SK-N-SH (cell line): ENCODE results near the gene ANKRD62. TPM values are rescaled to one million over a fixed set of nuclear protein-coding genes. Genes with fewer than 3 reads are reported as not detected.

Experiments used
- CTCF ChIA-PET: fragments of 300-600, 350-600 bp; formaldehyde crosslinking; extraction: SDS; loops from one replicate; lab custom pipeline; 2021; lab: Yijun Ruan, JAX
- POLR2A ChIA-PET: fragments of 350-600 bp; sonication (Branson Sonifier 250); formaldehyde crosslinking; extraction: SDS; loops from one replicate; lab custom pipeline; 2020; ENCODE audit warnings: antibody characterized with exemption, inconsistent platforms; lab: Yijun Ruan, JAX
- DNase-seq: peaks from one replicate; pipeline ENCODE4 v3.0.0; 2012
- H2AFZ ChIP-seq: fragments of 200-600 bp; sonication (generic); 2 replicates; pipeline ENCODE4 v1.8.1; 2016; ENCODE audit warnings: antibody characterized with exemption, mild to moderate bottlenecking, low read depth
- H3F3A ChIP-seq: fragments of 200-600 bp; sonication (generic); replicated peaks from 2 replicates; pipeline ENCODE3; 2016; ENCODE audit warnings: antibody characterized with exemption, mild to moderate bottlenecking; ENCODE audit not compliant: insufficient read depth
- H3K27ac ChIP-seq, 2 experiments: fragments of 200-500 bp in 1 of 2; fragments of 200-600 bp in 1 of 2; sonication (Bioruptor generic) in 1 of 2; sonication (generic), shearing (Covaris generic) in 1 of 2; 2 replicates each; pipeline versions ENCODE4 v1.5.1 to v1.6.1; 2014 to 2016; ENCODE audit warnings: low read depth in 2 of 2, inconsistent platforms in 1 of 2, low read length in 1 of 2, mild to moderate bottlenecking in 1 of 2, mixed read lengths in 1 of 2
- H3K27me3 ChIP-seq: fragments of 200-600 bp; sonication (generic), shearing (Covaris generic); 2 replicates; pipeline ENCODE4 v1.6.1; 2016; ENCODE audit warnings: mixed run types; ENCODE audit not compliant: insufficient read depth
- H3K36me3 ChIP-seq, 2 experiments: fragments of 200-500 bp in 1 of 2; fragments of 200-600 bp in 1 of 2; sonication (Bioruptor generic) in 1 of 2; sonication (generic) in 1 of 2; replicated peaks in 1 of 2; 2 replicates each; pipeline versions ENCODE3 to v1.5.1; 2014 to 2016; ENCODE audit warnings: low read length in 1 of 2, mild to moderate bottlenecking in 1 of 2; ENCODE audit not compliant: insufficient read depth in 2 of 2, control insufficient read depth in 1 of 2
- H3K4me1 ChIP-seq, 2 experiments: fragments of 200-500 bp in 1 of 2; fragments of 200-600 bp in 1 of 2; sonication (Bioruptor generic) in 1 of 2; sonication (generic), shearing (Covaris generic) in 1 of 2; 2 replicates each; pipeline versions ENCODE4 v1.5.1 to v1.6.1; 2014 to 2016; ENCODE audit warnings: low read depth in 1 of 2, low read length in 1 of 2, mixed run types in 1 of 2; ENCODE audit not compliant: insufficient read depth in 2 of 2, control insufficient read depth in 1 of 2
- H3K4me2 ChIP-seq: fragments of 200-600 bp; sonication (generic), shearing (Covaris generic); 2 replicates; pipeline ENCODE4 v1.6.1; 2017; ENCODE audit warnings: mixed run types
- H3K4me3 ChIP-seq, 2 experiments: fragments of 200-500 bp in 1 of 2; fragments of 200-600 bp in 1 of 2; sonication (Bioruptor generic) in 1 of 2; sonication (generic), shearing (Covaris generic) in 1 of 2; 2 replicates each; pipeline versions ENCODE4 v1.5.1 to v1.8.1; 2014 to 2016; ENCODE audit warnings: low read depth in 2 of 2, inconsistent platforms in 1 of 2, low read length in 1 of 2, mild to moderate bottlenecking in 1 of 2, mixed read lengths in 1 of 2, moderate library complexity in 1 of 2
- H3K79me2 ChIP-seq: fragments of 200-600 bp; sonication (generic); 2 replicates; pipeline ENCODE4 v1.8.1; 2017; ENCODE audit warnings: mild to moderate bottlenecking; ENCODE audit not compliant: insufficient read depth
- H3K9ac ChIP-seq: fragments of 200-600 bp; sonication (generic); 2 replicates; pipeline ENCODE4 v1.6.1; 2017; ENCODE audit warnings: mixed run types
- H3K9me2 ChIP-seq: fragments of 200-600 bp; sonication (generic); 2 replicates; pipeline ENCODE4 v1.6.1; 2017; ENCODE audit warnings: mixed run types
- H3K9me3 ChIP-seq: fragments of 200-600 bp; sonication (generic); 2 replicates; pipeline ENCODE4 v1.6.1; 2017; ENCODE audit warnings: mixed run types, mild to moderate bottlenecking, moderate library complexity
- H4K20me1 ChIP-seq: fragments of 200-600 bp; sonication (generic); 2 replicates; pipeline ENCODE4 v1.6.1; 2017; ENCODE audit warnings: mild to moderate bottlenecking, mixed run types; ENCODE audit not compliant: insufficient read depth
- ELF1 ChIP-seq: IDR thresholded peaks from 2 replicates; pipeline ENCODE4 v1.4.0; 2012
- FOXJ3 ChIP-seq: sonication (generic); formaldehyde crosslinking; IDR thresholded peaks from 2 replicates; pipeline ENCODE4 v1.5.1; 2020; ENCODE audit warnings: mild to moderate bottlenecking, missing genetic modification reagents
- GABPA ChIP-seq: IDR thresholded peaks from 2 replicates; pipeline ENCODE4 v1.4.0; 2012; ENCODE audit warnings: low read depth, mild to moderate bottlenecking
- GATA2 ChIP-seq: sonication (generic); formaldehyde crosslinking; IDR thresholded peaks from 2 replicates; pipeline ENCODE4 v1.5.0; 2020; ENCODE audit warnings: mild to moderate bottlenecking, missing genetic modification reagents
- JUND ChIP-seq: IDR thresholded peaks from 2 replicates; pipeline ENCODE4 v1.4.0; 2012
- MEF2A ChIP-seq: IDR thresholded peaks from 2 replicates; pipeline ENCODE4 v1.4.0; 2012; ENCODE audit warnings: low read depth, borderline replicate concordance
- MXI1 ChIP-seq: IDR thresholded peaks from 2 replicates; pipeline ENCODE4 v1.6.1; 2012; ENCODE audit warnings: mild to moderate bottlenecking, low read depth, low read length, improper control_type of control experiment
- NFIC ChIP-seq: IDR thresholded peaks from 2 replicates; pipeline ENCODE4 v1.4.0; 2012; ENCODE audit warnings: borderline replicate concordance
- POLR2AphosphoS5 ChIP-seq: IDR thresholded peaks from 2 replicates; pipeline ENCODE4 v1.6.1; 2012; ENCODE audit warnings: low read depth, low read length
- RAD21 ChIP-seq: IDR thresholded peaks from 2 replicates; pipeline ENCODE4 v1.6.1; 2012; ENCODE audit warnings: mild to moderate bottlenecking, low read length
- RFX5 ChIP-seq: IDR thresholded peaks from 2 replicates; pipeline ENCODE4 v1.6.1; 2012; ENCODE audit warnings: mild to moderate bottlenecking, improper control_type of control experiment, low read length
- SIN3A ChIP-seq: IDR thresholded peaks from 2 replicates; pipeline ENCODE4 v1.6.1; 2012; ENCODE audit warnings: low read depth, mild to moderate bottlenecking, low read length, moderate library complexity, borderline replicate concordance
- SMC3 ChIP-seq: IDR thresholded peaks from 2 replicates; pipeline ENCODE4 v1.6.1; 2012; ENCODE audit warnings: low read depth, low read length, improper control_type of control experiment
- TCF12 ChIP-seq: IDR thresholded peaks from 2 replicates; pipeline ENCODE4 v1.4.0; 2012
- TEAD4 ChIP-seq: IDR thresholded peaks from 2 replicates; pipeline ENCODE4 v1.4.0; 2012; ENCODE audit warnings: mild to moderate bottlenecking, borderline replicate concordance; ENCODE audit not compliant: insufficient read depth
- WGBS: methylation state at CpG from one replicate; pipeline ENCODE4 v1.1.6; 2017; ENCODE audit warnings: low lambda C conversion rate; 5-methylcytosine and 5-hydroxymethylcytosine counted together
- polyA plus RNA-seq, 3 experiments: library from polyadenylated mRNA; depleted of rRNA; stranded (reverse); fragments of >200 nt; gene quantifications; 2 replicates each; pipeline ENCODE4 v1.2.3, GENCODE V29; 2012
- TF ChIP-seq, protein P1 (sequence below): IDR thresholded peaks from 2 replicates; pipeline ENCODE4 v1.4.0; 2012; ENCODE audit warnings: low read depth, borderline replicate concordance
- TF ChIP-seq, protein P2 (sequence below): fragments of 150-350 bp; IDR thresholded peaks from 2 replicates; pipeline ENCODE4 v1.6.1; 2017; ENCODE audit warnings: antibody characterized with exemption, low read length, low read depth, borderline replicate concordance
- TF ChIP-seq, protein P3 (sequence below): IDR thresholded peaks from 2 replicates; pipeline ENCODE4 v1.6.1; 2012; ENCODE audit warnings: mild to moderate bottlenecking, low read depth, low read length, moderate library complexity

Gene ANKRD62
- polyA plus RNA-seq, 1 of the 3 experiments (the other 2 are of a cell fraction): not detected

DNA sequence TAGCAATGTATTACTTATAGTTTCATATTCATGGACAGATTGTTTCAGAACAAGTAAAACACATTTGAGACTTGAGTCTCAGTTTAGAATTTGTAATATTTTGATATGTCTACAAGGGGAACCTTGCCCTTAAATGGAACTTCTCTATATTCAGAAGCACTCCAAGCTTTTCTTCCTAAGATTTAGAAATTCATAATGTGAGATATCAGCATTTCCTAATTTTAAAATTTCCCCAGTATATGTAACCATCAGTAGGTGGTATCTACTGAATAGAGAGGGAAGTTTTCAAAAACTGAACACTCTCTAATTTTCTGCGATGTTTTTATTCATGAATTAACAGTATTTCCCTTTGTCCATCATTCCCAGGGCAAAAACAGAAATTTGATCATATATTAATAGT lies 7.6 kb downstream of the ANKRD62 start:
- Histone ChIP-seq H3K4me1 (no peaks in the 10 kb centered on the region), H3K27ac (no peak overlapping the region), H3K9ac (no peak overlapping the region), H3K9me2 (no peaks in the 10 kb centered on the region), H3K36me3 (no peaks in the 10 kb centered on the region), H3K79me2 (no peaks in the 10 kb centered on the region), H3K9me3 (no peaks in the 10 kb centered on the region), H4K20me1 (no peaks in the 10 kb centered on the region), H3F3A (no peaks in the 10 kb centered on the region), H3K4me3 (no peak overlapping the region), H2AFZ (no peak overlapping the region), H3K27me3 (no peaks in the 10 kb centered on the region; the same call in 1 of the 2 replicates), H3K4me2 (no peak overlapping the region)
- POLR2A ChIA-PET: no interaction called here
- no peak for DNase-seq
- TF ChIP-seq MXI1 (no peak), ELF1 (no peak), GABPA (no peak), NFIC (no peak), MEF2A (no peak), TEAD4 (no peak), GATA2 (CRISPR knock-in tag) (no peak), SMC3 (no peak), SIN3A (no peak), JUND (no peak), RFX5 (no peak), TCF12 (no peak), RAD21 (no peak), POLR2AphosphoS5 (no peak), FOXJ3 (CRISPR knock-in tag) (no peak)
- TF ChIP-seq, protein P1, sequence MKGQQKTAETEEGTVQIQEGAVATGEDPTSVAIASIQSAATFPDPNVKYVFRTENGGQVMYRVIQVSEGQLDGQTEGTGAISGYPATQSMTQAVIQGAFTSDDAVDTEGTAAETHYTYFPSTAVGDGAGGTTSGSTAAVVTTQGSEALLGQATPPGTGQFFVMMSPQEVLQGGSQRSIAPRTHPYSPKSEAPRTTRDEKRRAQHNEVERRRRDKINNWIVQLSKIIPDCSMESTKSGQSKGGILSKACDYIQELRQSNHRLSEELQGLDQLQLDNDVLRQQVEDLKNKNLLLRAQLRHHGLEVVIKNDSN: no peak
- TF ChIP-seq, protein P2, sequence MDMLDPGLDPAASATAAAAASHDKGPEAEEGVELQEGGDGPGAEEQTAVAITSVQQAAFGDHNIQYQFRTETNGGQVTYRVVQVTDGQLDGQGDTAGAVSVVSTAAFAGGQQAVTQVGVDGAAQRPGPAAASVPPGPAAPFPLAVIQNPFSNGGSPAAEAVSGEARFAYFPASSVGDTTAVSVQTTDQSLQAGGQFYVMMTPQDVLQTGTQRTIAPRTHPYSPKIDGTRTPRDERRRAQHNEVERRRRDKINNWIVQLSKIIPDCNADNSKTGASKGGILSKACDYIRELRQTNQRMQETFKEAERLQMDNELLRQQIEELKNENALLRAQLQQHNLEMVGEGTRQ: no peak
- TF ChIP-seq, protein P3, sequence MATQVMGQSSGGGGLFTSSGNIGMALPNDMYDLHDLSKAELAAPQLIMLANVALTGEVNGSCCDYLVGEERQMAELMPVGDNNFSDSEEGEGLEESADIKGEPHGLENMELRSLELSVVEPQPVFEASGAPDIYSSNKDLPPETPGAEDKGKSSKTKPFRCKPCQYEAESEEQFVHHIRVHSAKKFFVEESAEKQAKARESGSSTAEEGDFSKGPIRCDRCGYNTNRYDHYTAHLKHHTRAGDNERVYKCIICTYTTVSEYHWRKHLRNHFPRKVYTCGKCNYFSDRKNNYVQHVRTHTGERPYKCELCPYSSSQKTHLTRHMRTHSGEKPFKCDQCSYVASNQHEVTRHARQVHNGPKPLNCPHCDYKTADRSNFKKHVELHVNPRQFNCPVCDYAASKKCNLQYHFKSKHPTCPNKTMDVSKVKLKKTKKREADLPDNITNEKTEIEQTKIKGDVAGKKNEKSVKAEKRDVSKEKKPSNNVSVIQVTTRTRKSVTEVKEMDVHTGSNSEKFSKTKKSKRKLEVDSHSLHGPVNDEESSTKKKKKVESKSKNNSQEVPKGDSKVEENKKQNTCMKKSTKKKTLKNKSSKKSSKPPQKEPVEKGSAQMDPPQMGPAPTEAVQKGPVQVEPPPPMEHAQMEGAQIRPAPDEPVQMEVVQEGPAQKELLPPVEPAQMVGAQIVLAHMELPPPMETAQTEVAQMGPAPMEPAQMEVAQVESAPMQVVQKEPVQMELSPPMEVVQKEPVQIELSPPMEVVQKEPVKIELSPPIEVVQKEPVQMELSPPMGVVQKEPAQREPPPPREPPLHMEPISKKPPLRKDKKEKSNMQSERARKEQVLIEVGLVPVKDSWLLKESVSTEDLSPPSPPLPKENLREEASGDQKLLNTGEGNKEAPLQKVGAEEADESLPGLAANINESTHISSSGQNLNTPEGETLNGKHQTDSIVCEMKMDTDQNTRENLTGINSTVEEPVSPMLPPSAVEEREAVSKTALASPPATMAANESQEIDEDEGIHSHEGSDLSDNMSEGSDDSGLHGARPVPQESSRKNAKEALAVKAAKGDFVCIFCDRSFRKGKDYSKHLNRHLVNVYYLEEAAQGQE: no peak
- 11% methylated on average over 1 of the region's 1 CpG for WGBS
- CTCF ChIA-PET: interaction anchor here (2.3 kb wide), 1 partner anchor 62 kb away, joined by 8 read pairs; no protein-coding TSS in a partner anchor
